Suprapubic skin (tissue), 4 donors: Measurements from ENCODE around the gene LRMDA.

Experiments used
- EP300 ChIP-seq: sonication (generic); formaldehyde crosslinking; IDR thresholded peaks from one replicate; pipeline ENCODE4 v1.6.1; 2017; ENCODE audit warnings: antibody characterized with exemption
- POLR2A ChIP-seq, 2 donors: fragments of 450-650 bp; IDR thresholded peaks; one replicate each; pipeline ENCODE4 v1.6.1; 2017; ENCODE audit warnings: antibody characterized with exemption in 2 of 2, mild to moderate bottlenecking in 2 of 2, moderate library complexity in 2 of 2
- POLR2AphosphoS5 ChIP-seq, 3 donors: sonication (generic); formaldehyde crosslinking; IDR thresholded peaks; one replicate each; pipeline ENCODE4 v1.6.1; 2017; ENCODE audit warnings: antibody characterized with exemption in 3 of 3
- TF ChIP-seq, protein P1 (sequence below), 2 donors: fragments of 200-600 bp in 1 of 2; fragments of 450-650 bp in 1 of 2; sonication (generic) in 1 of 2; IDR thresholded peaks; one replicate each; pipeline ENCODE4 v1.5.1; 2016 to 2019; ENCODE audit warnings: antibody characterized with exemption in 2 of 2, mild to moderate bottlenecking in 1 of 2, moderate library complexity in 1 of 2

DNA sequence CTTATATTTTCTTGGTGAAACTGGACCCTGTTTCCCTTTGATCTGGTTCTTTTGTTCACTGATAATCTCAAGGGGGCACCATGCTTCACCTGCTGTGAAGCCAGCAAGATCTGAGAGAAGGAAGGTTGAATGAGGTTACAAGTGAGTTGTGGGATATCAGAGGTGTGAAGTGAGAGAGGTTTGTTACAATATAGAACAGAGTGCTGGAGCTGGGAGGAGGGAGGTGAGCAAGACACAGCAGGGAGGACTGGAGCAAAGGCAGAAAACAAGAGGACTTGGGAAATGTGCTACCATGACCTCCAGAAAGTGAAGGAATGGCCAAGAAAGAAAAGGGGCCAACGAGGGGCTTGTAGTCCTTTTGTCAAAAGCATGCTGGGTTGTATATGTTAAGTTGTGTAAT is 156.6 kb downstream of the LRMDA start:
- TF ChIP-seq POLR2A (IDR thresholded peaks at IDR 0.05) (no peak), EP300 (no peak), POLR2AphosphoS5 (IDR thresholded peaks at IDR 0.05) (no peak)
- TF ChIP-seq, protein P1, sequence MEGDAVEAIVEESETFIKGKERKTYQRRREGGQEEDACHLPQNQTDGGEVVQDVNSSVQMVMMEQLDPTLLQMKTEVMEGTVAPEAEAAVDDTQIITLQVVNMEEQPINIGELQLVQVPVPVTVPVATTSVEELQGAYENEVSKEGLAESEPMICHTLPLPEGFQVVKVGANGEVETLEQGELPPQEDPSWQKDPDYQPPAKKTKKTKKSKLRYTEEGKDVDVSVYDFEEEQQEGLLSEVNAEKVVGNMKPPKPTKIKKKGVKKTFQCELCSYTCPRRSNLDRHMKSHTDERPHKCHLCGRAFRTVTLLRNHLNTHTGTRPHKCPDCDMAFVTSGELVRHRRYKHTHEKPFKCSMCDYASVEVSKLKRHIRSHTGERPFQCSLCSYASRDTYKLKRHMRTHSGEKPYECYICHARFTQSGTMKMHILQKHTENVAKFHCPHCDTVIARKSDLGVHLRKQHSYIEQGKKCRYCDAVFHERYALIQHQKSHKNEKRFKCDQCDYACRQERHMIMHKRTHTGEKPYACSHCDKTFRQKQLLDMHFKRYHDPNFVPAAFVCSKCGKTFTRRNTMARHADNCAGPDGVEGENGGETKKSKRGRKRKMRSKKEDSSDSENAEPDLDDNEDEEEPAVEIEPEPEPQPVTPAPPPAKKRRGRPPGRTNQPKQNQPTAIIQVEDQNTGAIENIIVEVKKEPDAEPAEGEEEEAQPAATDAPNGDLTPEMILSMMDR (IDR thresholded peaks at IDR 0.05): no peak
